Stimulated activated CD4-positive, alpha-beta T cell treated with anti-CD3 and anti-CD28 coated beads, TNF-alpha, amount 100 ng/mL, for 48 hours (primary cell): ENCODE data around the gene RPL6.
"Not testable (repeated sequence)": the region's sequence is repeated elsewhere in the genome, so short reads cannot be mapped to it uniquely, and the experiment has no call there.

ENCODE experiments used
- DNase-seq, 3 donors: peaks; one replicate each; pipeline ENCODE4 v3.0.0-alpha.2; 2020; ENCODE audit warnings: low read depth in 3 of 3

Gene RPL6

DNA sequence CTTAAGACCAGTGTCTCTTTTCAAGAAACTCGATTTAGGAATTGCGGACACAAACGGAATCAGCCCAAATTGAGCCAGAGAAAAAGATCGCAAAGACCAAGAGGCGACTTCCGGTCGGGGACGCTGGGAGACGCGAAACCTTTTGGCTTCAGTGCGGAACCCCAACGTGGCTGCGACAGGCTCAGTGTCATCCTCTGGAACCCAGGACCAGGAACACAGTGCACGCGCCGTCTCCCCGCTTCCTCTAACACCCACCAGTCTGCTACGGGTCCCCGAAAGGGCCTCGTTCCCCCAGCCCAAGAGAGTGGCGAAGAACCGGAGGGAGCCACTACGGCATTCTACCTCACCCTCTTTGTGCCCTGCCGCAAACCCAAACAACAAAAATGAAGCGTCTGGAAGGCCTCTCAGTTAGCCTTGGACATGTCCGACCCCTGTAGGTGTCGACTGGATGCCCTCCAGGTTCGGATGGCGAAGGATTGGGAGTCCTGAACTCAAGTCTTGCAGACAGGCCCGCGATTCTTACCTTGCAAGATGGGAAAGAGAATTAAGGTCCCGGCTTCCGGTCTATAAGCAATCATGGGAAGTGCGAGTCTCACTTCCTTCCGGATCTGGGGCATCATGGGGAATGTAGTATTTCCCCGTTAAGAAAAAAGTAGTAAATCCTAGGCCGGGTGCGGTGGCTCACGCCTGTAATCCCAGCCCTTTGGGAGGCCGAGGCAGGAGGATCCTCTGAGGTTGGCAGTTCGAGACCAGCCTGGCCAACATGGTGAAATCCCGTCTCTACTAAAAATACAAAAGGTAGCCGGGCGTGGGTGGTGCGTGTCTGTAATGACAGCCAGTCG is at the start of gene RPL6:
RPL6 (minus strand) TSS at position 542 of the 842 bp plus-strand sequence. CDS start 949 bp downstream, outside the sequence.
- DNase-seq, result peak; percentile 56 to 71 (median 60)

GRCh38 chr12:112458751-112459150 is 49.3 kb upstream of the RPL6 start:
- DNase-seq, result no peak

GRCh38 chr12:112458330-112458729 is 48.9 kb upstream of the RPL6 start:
- no peak for DNase-seq

GRCh38 chr12:112457142-112457541 is 47.7 kb upstream of the RPL6 start:
- not testable (repeated sequence) for DNase-seq

- DNase-seq, result no peak
Measured at GRCh38 chr12:112456029-112456428, 46.6 kb upstream of the RPL6 start.

- DNase-seq, result no peak
Measured at GRCh38 chr12:112450725-112451124, 41.3 kb upstream of the RPL6 start.

DNA sequence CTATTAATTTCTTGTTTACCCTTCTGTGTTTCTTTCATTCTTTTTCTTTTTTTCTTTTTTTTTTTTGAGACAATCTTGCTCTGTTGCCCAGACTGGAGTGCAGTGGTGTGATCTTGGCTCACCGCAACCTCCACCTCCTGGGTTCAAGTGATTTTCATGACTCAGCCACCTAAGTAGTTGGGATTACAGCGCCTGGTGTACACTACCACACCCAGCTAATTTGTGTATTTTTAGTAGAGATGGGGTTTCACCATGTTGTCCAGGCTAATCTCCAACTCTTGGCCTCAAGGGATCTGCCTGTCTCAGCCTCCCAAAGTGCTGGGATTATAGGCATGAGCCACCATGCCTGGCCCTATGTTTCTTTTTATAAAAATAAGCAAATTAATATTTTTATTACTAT is 38.8 kb upstream of the RPL6 start:
- not testable (repeated sequence) for DNase-seq

GRCh38 chr12:112447106-112447505 is 37.7 kb upstream of the RPL6 start:
- no peak for DNase-seq

DNA sequence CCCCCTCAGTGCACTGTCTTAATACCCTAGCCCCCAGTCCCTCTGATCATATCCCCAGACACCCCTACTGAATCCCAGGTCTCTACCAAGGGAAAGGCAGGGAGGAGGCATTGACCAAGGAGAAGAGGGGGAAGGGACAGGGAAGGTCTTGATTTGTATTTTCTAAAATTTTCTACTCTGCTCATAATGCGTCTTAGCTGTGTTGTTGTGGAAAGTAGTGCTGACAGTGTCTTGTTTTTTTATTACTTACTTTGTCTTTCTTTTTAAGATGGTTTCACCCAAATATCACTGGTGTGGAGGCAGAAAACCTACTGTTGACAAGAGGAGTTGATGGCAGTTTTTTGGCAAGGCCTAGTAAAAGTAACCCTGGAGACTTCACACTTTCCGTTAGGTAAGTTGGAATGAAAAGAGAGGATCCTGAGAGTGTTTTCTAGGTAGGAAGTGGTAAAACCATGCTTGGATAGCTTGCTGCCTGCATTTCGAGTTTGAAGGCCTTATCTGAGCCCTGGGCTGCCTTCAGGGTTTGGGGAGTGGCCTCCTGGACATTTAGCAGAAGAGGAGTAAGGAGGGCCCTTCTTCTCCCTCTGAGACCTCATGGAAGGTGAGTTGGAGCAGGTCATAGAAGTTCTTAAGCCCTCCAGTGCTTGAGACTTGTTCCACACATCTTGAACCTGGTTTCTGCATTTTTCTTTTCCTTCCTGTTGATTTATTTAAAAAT is 36.8 kb upstream of the RPL6 start:
- no peak for DNase-seq

GRCh38 chr12:112443916-112444315 is 34.5 kb upstream of the RPL6 start:
- DNase-seq, result no peak

GRCh38 chr12:112440653-112441052 is 31.2 kb upstream of the RPL6 start:
- not testable (repeated sequence) for DNase-seq

DNA sequence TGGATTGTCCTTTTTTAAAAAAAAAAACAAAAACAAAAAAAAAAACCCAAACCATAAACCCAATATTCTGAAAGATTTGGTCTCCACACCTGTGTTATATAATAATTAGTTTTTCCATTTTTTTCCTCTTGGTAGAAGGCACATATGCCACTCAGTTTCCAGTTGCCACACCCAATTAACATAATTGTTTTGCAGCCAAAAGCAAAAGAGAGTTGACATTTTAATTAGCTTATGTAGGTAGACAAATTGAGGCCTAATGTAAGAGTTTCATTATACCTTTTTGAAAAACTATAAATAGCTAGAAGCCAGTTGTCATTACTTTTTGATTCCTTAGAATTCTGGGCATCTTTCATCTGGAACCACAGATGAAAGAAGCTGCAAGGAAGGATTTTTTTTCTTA is 30.4 kb upstream of the RPL6 start:
- no peak for DNase-seq

DNA sequence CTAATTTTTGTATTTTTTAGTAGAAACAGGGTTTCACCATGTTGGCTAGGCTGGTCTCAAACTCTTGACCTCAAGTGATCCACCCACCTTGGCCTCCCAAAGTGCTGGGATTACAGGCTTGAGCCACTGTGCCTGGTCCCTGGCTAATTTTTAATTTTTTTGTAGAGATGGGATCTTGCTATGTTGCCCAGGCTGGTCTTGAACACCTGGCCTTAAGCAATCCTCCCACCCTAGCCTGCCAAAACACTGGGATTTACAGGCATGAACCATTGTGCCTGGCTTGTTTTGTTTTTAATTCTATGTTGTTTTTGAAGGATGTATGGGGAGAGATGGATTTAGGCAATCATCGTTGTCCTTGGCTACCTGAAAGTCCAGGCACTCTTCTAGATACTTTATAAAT is 29.2 kb upstream of the RPL6 start:
- not testable (repeated sequence) for DNase-seq

DNA sequence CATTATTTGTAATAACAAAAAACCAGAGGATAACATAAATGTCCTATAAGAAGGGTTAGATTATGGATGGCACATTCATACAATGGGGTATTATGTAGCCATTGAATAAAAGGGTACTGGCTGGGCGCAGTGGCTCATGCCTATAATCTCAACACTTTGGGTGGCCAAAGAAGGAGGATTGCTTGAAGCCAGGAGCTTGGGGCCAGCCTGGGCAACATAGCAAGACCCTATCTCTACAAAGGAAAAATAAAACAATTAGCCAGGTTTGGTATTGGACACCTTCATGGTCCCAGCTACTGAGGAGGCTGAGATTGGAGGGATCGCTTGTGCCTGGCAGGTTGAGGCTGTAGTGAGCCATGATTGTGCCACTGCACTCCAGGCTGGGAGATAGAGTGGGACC is 24.1 kb upstream of the RPL6 start:
- DNase-seq, result no peak

DNA sequence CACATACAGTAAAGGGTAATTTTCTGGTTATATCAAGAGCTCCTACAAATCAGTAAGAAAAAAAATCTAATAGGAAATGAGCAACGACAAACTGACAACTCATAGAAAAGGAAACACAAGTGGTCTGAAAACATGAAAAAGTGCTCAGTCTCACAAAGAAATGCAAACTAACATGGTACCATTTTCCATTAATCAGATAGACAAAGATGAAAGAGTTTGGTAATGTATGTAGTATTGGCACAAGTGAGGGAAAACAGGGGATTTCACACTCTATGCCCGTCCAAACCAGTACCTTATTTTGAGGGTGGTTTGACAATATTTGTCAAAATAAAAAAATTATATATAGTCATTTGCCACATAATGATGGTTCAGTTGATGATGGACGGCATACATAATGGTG is 22.6 kb upstream of the RPL6 start:
- DNase-seq, result no peak

GRCh38 chr12:112430929-112431328 is 21.5 kb upstream of the RPL6 start:
- no peak for DNase-seq

- DNase-seq, result no peak
Measured at GRCh38 chr12:112427760-112428159, 18.4 kb upstream of the RPL6 start.

DNA sequence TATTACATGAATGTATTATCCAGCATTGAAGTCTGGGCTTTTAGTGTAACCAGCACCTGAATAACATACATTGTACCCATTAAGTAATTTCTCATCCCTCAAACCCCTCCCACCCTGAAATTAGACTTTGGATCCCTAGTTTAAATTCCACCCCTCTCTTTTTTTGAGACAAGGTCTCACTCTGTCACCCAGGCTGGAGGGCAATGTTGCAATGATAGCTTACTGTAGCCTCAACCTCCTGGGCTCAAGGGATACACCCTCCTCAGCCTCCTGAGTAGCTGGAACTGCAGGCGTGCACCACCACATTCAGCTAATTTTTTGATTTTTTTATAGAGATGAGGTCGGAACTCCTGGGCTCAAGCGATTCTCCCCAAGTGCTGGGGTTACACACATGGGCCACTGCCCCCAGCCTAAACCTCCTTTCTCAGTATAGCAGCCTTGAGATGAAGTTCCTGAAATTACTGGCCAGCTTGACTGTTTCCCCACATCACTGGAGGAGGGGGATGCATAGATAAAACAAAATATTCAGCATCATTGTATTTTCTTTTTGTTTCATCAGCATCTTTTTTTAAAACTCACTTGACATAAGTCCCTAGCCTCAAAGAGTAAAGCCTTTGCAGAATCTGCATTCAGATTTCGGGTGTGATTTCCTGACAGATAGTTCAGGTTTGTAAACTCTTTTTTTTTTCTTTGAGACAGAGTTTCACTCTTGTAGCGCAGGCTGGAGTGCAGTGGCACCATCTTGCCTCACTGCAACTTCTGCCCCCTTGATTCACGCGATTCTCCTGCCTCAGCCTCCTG is 16.4 kb upstream of the RPL6 start:
- no peak for DNase-seq

DNA sequence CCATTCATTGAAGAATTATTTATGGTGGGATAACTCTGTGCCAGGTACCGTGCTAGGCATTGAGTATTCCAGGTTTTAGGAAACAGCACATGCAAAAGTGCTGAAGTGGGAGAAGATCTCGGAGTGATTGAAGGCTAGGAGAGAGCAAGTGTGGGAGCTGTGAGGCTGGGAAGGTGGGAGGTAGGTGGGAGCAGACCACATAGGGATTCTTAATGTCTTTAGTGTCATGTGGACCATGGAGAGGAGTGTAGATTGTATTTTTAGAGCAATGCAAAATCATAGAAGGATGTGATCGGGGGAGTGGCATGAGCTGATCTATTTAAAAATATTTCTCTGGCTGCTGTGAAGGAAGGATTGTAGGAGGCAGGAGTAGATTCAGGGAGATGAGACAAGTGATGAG is 14.7 kb upstream of the RPL6 start:
- DNase-seq, result no peak

DNA sequence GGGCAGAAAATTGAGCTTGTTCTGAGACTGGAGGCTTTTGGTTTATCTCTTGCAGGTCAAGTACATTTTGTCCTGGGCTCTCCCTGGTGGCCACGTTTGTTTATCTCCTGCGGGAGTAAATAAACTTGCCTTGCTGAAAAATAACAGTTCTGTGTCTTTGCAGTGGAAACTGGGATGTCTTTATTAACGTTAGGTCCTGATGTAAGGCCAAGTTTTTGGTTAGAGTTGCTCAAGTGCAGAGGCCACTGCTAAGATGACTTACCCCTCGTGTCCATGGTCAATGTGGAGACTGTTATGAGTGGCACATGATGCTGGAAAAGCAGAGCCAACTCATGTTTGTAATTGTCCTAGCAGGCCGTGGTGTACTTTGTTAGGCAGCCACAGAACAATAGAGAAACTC is 13.1 kb upstream of the RPL6 start:
- no peak for DNase-seq

DNA sequence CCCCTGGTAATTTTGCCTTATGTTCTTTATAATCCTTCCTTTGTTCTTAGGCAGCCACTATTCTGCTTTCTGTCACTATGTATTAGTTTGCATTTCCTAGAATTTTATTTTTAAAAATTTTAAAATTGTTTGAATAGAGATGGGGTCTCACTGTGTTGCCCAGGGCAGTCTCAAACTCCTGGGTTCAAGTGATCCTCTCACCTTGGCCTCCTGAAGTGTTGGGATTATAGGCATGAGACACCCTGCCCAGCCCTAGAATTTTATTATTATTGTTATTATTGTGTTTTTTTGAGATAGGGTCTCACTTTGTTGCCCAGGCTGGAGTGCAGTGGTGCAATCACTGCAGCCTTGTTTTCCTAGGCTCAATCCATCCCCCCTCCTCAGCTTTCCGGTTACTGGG is 12.0 kb upstream of the RPL6 start:
- DNase-seq, result no peak

- DNase-seq, result no peak
Measured at GRCh38 chr12:112420740-112421139, 11.3 kb upstream of the RPL6 start.
